GM18907 (cell line): Measurements from ENCODE around the gene CX3CR1.
"Not testable (repeated sequence)": the region's sequence is repeated elsewhere in the genome, so short reads cannot be mapped to it uniquely, and the experiment has no call there.

Experiments
- ATAC-seq: cut with Tn5 transposase; IDR thresholded peaks from one replicate; pipeline ENCODE4 v1.9.1; 2021; ENCODE audit warnings: mild to moderate bottlenecking, moderate library complexity; ENCODE audit not compliant: unreplicated experiment

Gene CX3CR1

GRCh38 chr3:39269528-39269927, 10.3 kb downstream of the CX3CR1 start:
- no peak for ATAC-seq

GRCh38 chr3:39268549-39268900, 11.3 kb downstream of the CX3CR1 start:
- ATAC-seq = no peak

DNA sequence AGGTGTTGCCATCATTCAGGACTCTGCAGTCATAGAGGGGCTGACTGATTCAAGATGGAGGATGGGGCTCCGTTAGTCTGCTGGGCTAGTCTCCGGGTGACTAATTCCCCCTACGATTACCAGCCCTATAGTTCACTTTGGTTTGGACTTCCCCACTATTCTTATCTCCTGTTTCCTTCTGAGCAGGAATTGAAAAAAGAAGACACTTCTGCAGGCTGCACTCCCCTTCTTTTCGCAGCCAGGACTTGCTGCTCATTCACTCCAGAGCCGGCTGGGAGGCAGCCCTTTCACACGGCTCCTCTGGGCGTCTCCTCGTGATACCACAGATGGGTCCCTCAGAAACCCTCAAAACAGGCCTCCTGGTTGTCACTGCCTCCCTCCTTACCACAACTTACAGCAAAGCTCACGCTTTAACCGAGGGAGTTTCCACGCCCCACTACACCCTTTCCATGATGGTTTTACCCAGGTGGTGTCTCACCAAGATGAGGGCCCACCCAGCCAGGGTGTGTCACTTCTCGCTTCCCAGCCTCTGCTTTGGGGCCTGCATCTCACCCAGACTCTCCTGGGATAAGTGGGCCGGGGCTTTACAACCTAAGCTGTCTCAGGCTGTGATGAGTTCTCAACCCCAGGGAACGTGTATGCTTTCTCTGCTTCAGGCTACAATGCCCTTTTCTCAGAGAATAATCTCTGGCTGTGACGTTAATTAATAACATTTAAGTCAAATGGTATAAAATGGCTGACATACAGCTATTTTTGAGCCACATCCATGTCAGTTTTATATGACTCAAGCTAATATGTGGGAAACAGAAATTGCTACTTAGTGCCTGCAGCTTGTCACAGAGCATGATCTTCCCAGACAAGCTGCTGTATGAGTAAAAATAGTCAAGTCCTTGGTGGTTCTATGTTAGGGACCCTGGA, 11.9 kb downstream of the CX3CR1 start:
- ATAC-seq = no peak

GRCh38 chr3:39264053-39264452, 15.8 kb downstream of the CX3CR1 start:
- ATAC-seq = no peak

- no peak for ATAC-seq
These were observed 16.3 kb downstream of the CX3CR1 start for GRCh38 chr3:39263576-39263975.

DNA sequence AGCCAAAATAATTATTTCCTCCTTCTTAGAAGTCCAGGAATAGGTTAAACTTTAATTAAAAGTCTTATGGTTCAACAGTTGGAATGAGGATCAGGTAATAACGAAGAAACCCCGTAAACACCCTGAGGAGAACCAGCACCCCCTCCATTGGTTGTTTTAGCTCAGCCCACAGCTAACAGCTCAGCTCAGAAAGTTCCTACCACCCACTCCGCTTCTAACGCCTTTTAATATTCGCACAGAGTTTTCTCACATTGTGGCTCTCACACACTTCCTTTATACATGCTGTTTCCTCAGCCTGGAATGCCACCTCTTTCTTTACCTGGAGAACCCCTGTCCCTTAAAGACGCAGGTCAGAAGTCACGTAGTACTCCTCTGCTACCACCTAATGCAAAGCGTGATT, 17.0 kb downstream of the CX3CR1 start:
- ATAC-seq = no peak

GRCh38 chr3:39261726-39262125, 18.1 kb downstream of the CX3CR1 start:
- no peak for ATAC-seq

GRCh38 chr3:39260957-39261356, 18.9 kb downstream of the CX3CR1 start:
- peak; percentile 85 for ATAC-seq

GRCh38 chr3:39260318-39260717, 19.5 kb downstream of the CX3CR1 start:
- no peak for ATAC-seq

GRCh38 chr3:39255503-39256325, 24.1 kb downstream of the CX3CR1 start:
- peak; percentile 98 for ATAC-seq

DNA sequence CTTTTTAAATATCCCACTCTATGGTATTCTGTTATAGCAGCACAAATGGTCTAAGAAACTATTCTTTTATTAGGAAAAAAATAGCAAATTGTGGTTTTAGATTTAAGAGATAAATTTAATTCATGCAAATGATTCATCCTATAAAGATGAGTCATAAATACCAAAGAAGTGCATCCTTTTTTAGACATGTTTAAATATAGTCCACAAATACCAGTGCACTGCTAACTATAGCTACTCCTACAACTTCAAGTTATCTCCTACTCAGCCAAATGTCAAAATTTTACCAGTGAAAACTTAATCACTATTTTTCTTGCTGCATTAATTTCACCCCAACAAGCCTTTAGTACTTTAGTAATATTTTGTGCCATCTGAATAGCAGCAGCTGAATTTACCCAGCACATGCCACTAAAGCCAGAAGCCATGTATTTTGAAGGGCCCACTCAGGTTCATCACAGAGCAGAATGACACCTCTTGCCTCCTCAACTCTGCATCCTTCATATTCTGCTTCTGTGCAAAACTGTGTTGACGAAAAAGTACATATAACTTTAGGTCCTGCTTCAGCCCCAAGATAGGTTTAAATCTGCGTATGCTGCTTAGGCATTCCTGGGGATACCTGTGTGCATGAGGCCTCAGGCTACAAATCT, 24.9 kb downstream of the CX3CR1 start:
- no peak for ATAC-seq

DNA sequence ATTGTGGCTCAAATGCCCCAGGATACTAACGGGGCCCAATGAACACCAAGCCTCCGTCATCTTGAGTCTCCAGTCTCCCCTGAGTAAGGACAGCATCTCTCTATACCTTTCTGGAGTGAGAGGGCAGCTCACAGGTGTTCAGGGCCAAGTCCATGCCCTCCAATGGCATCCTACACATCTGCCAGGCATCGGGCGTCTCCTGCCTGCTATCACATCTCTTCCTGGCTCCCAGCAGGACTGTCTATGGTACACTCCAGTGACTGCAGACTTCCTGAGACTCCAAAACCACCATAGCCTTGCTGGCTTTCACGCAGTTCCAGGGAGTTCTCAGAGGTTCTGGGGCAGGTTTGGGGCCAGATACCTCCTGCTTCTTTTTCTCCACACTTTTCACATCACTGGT, 28.3 kb downstream of the CX3CR1 start:
- no peak for ATAC-seq

DNA sequence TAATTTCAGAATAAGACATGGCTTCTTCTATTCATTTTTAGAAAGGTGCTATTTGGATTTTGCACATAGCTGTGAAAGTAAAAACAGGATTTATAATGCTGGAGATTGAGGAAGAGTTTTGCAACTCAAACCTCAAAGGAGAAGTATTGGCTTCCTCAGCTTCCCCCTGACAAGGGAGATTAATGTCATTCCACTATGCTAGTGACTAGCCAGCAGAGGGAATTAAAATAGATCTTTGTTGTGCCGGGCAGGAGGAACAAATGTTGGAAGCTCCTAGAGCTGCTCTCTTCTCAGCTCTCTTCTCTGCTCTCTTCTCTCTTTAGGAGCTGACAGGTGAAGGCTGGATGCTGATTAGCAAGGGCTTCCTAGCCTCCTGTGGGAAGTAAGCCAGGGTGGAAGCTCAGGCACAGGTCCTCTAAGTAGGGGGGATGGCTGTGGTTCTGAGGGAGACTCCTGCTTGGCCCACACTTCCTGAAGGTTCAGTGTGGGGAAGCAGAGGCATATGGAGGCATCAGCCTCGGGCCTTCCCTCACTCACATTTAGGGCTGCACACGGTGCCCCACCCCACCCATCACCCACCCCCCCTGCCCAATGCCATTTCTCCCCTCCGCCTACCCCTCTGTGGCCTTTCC, 29.6 kb downstream of the CX3CR1 start:
- ATAC-seq = no peak

- ATAC-seq = peak; percentile 57
These were observed 30.3 kb downstream of the CX3CR1 start for GRCh38 chr3:39249453-39250115.

GRCh38 chr3:39241561-39241960, 38.3 kb downstream of the CX3CR1 start:
- ATAC-seq = no peak

DNA sequence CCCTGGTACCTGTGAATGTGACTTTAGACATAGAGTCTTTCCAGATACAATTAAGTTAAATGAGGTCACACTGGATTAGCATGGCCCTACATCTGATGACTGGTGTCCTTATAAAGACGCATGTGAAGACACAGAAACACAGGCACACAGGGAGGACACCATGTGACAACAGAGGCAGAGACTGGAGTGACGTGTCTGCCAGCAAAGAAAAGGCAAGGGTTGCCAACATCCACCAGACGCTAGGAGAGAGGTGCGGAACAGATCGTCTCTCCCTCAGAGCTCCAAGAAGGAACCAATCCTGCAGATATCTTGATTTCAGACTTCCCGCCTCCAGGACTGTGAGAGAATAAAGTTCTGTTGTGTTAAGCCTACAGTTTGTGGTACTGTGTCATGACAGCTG, 42.8 kb downstream of the CX3CR1 start:
- ATAC-seq = no peak

GRCh38 chr3:39234651-39235050, 45.2 kb downstream of the CX3CR1 start:
- ATAC-seq = no peak

- no peak for ATAC-seq
These were observed 47.0 kb downstream of the CX3CR1 start for GRCh38 chr3:39232859-39233258.

DNA sequence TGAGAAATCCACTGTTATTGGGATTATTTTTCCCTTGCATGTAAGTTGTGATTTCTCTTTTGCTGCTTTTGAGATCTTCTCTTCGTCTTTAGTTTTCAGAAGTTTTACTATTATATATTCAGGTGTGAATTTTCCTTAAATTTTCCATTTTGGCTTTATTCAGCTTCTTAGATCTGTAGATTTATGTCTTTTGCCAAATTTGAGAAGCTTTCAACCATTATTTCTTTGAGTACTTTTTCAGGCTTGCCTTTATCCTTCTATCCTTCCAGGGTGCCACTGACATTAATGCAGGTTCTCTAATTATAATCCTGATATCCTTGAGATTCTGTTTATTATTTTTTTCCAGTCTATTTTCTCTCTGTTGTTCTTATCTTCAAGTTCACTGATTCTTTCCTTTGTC, 49.4 kb downstream of the CX3CR1 start:
- no peak for ATAC-seq

DNA sequence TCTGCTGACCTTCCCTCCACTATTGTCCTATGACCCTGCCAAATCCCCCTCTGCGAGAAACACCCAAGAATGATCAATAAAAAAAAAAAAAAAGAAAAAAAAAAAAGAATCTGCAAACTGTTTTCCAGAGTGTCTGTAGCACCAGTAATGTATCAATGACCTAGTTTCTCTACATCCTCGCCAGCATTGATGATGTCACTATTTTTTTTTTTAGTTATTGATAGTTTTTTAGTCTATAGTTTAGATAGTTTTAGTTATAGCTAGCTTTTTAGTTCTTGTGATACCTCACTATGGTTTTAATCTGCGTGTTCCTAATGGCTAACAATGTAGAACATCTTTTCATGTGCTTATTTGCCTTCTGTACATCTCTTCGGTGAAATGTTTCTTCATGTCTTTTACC, 51.3 kb downstream of the CX3CR1 start:
- ATAC-seq = no peak

DNA sequence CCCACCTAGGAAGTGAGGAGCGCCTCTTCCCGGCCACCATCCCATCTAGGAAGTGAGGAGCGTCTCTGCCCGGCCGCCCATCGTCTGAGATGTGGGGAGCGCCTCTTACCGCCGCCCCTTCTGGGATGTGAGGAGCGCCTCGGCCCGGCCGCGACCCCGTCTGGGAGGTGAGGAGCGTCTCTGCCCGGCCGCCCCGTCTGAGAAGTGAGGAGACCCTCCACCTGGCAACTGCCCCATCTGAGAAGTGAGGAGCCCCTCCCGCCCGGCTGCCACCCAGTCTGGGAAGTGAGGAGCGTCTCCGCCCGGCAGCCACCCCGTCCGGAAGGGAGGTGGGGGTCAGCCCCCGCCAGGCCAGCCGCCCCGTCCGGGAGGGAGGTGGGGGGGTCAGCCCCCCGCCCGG, 52.2 kb downstream of the CX3CR1 start:
- ATAC-seq = not testable (repeated sequence)
